GM18520 (cell line): Measurements from ENCODE around the gene MMEL1.
"Not testable (repeated sequence)": the region's sequence is repeated elsewhere in the genome, so short reads cannot be mapped to it uniquely, and the experiment has no call there.

Experiments used
- ATAC-seq: cut with Tn5 transposase; IDR thresholded peaks from one replicate; pipeline ENCODE4 v1.9.1; 2021; ENCODE audit not compliant: unreplicated experiment

MMEL1 gene

DNA sequence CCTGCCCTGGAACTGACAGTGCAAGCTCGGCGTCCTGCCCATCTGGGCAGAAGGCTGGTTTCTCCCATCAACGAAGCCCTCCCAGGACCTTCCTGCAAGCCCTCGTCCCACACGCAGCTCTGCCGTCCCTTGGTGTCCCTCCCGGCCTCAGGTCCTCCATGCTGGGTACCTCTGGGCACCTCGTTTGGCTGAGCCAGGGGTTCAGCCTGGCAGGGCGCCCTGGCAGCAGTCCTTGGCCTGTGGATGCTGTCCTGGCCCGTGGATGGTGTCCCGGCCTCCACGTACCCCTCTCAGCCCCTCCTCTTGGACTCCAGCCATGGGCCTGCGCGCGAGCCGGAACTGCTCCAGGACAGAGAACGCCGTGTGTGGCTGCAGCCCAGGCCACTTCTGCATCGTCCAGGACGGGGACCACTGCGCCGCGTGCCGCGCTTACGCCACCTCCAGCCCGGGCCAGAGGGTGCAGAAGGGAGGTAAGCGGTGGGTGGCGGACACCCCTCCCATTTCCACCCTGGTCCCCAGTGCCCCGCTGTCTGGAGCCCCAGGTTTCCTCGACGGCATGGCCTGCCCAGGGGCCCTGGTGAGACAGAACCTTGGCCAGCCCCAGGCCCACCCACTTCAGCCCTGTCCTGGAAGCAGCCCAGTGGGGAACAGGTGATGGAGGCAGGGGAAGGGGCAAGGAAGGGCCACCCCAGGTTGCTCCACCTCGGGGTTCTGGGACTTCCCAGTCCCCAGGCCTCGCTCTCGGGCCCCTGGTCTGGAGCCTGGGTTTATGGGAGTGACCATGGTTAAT lies 73.1 kb downstream of the MMEL1 start:
- ATAC-seq = no peak

DNA sequence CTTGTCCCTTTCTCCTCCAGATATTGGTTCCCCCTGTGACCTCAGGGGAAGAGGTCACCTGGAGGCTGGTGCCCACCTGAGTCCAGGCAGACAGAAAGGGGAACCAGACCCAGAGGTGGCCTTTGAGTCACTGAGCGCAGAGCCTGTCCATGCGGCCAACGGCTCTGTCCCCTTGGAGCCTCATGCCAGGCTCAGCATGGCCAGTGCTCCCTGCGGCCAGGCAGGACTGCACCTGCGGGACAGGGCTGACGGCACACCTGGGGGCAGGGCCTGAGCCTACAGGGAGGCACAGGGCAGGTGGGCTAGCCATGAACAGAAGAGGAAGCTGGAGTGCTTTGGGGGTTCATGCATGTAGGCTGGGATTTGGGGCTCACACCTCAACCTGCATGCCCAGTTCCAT lies 74.0 kb downstream of the MMEL1 start:
- no peak for ATAC-seq

DNA sequence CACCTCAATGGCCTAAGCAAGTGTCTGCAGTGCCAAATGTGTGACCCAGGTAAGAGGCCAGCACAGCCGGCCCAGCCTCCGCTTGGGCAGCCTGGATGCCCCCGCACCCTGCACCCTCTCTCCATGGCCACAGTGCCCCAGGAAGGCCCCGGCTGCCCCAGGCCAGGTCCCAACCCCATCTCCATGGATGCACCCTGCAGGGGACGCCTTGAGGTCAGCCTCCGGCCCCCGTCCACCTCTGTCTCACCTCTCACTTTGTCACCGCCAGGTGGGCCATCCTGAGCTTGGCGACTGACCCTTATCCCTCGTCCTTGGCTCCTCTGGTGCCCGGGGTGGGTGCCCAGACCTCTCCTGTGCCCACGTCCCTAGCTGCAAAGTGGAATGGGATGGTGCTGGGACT lies 74.4 kb downstream of the MMEL1 start:
- no peak for ATAC-seq

DNA sequence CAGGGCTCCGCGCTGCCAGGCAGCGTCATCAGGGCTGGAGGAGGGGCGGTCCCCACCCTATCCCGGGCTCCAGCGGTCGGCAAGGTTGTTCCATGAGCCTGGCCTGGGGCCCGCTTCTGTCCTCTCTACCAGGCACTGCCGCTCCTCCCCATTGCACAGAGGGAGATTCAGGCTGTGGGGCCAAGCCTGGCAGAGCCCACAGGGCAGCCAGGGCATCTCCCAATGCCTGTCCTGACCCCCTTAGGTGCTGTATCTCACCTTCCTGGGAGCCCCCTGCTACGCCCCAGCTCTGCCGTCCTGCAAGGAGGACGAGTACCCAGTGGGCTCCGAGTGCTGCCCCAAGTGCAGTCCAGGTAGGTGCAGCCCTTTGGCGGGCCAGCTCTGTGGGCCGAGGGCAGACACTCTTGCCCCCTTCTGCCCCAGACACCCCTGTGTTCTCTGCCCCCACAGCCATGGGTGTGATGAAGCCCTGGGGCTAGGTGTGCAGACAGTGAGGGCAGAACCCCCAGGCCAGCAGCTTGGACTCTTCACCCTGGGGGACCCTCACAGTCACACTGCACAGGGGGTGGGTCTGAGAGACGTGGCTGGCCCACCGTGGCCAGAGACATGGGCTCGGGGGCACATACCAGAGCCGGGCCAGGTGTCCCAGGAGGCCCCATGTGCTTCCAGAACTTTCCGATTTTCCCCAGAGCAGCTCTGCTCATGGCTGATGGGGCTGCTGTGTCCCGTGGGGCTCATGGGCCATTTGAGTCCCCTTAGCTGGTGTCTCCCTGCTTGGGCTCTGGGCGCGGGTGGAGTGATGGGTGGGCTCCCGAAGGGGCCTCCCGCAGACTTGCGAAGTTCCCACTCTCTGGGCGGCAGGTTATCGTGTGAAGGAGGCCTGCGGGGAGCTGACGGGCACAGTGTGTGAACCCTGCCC lies 75.1 kb downstream of the MMEL1 start:
- no peak for ATAC-seq

DNA sequence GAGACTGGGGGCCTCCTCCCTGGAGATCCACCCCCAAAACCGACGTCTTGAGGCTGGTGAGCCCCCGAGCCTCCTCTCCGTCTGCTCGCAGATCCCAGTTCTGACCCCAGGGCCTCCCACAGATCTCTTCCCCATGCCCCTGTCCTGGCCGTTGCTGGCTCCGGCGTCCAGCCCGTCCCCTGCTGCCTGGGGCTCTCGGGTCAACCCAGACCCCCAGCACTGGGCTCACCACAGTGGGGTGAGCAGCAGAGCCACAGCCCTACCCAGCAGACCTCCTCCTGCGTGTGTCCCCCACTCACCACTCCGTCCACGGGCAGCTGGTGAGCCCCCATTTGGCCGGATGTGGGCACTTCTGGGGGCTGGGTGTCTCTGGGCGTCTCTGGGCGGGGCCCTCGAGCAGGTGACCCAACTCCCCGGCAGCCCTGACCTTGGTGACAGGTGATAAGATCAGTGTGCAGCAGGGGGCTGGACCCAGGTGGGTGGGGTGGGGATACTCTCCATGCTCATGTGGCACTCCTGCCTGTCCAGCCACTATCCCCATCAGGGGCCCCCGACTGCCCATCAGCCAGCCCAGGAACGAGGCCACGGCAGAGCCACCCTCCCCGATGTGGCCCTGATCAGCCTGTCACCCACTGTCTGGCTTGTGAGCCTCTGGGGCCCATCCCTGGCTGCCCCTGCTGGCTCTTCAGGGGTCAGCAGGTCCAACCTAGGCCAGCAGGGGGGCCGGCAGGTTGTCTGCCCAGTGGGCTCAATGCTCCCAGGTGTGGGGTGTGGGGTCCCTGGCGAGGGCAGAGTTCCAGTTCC lies 75.9 kb downstream of the MMEL1 start:
- no peak for ATAC-seq

DNA sequence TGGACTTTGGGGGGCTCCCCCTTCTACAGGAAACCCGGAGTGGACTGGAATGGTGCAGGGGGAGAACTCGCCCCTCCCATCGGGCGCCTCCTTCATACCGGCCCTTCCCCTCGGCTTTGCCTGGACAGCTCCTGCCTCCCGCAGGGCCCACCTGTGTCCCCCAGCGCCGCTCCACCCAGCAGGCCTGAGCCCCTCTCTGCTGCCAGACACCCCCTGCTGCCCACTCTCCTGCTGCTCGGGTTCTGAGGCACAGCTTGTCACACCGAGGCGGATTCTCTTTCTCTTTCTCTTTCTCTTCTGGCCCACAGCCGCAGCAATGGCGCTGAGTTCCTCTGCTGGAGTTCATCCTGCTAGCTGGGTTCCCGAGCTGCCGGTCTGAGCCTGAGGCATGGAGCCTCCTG lies 76.5 kb downstream of the MMEL1 start, which contains the start of gene TNFRSF14:
Gene TNFRSF14 (plus strand): TSS at position 95 of the 401 bp plus-strand sequence. CDS start 294 bp downstream, at position 389.
- no peak for ATAC-seq

DNA sequence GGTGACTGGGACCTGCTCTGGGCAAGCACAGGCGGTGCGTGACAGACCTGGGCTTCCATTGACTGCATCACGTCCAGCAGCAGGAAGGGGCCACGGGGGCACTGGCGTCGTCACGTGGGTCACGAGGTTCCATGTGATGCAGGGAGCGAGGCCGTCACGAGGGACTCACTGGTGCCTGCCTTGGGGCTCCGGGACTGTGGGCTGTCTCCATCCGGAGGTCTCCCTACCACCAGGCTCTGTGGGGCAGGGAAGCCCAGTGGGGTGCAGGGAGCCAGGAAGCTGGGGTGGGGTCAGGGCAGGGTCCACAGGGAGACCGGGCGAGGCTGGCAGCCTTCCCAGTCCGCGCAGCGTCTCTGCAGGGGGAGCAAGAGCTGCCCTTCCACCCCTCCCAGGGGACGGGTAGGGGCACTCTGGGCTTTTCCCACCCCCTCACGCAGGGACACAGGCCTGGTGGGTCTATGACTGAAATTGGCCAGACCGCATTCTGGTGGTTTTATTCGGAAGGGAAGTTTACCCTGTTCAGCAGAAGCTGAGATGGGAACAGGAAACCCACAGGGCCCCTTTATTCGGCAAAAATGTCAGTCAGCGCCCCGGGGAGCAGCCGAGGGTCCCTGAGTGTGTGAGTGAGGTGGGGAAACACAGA lies 77.1 kb downstream of the MMEL1 start:
- no peak for ATAC-seq

DNA sequence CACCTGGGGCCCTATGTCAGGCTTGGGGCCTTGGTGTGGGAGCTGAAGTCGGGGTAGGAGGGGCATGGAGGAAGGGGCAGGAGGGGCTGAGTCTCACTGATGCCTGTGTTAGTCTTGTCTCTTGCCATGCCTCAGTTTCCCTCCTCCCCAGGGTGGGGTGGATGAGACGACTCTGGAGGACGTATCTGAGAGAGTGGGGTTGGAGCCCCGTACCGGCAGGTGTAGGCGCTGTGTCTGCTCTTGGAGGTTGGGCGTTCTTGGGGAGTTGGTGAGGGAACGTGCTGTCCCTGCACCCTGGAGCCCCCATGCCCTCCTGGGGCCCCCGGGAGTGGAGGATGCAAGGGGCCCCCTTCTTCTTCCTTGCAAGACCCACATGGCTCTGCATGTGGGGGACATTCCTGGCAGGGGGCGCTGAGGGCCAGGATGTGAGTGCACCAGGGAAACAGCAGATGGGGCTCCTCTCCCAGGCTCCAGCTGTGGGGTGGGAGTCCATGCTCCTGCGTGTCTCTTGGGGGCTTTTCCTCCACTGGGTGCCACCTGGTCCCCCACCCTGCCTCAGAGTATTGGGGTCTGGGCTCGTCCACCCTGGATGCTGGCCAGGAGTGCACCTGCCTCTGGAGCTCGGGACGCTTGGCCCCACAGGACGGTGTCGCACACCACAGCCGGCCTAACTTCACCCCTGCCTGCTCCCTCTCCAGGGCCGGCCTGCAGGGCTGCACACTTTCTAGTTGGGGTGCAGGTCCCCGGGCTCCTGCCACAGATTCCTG lies 78.0 kb downstream of the MMEL1 start:
- no peak for ATAC-seq

DNA sequence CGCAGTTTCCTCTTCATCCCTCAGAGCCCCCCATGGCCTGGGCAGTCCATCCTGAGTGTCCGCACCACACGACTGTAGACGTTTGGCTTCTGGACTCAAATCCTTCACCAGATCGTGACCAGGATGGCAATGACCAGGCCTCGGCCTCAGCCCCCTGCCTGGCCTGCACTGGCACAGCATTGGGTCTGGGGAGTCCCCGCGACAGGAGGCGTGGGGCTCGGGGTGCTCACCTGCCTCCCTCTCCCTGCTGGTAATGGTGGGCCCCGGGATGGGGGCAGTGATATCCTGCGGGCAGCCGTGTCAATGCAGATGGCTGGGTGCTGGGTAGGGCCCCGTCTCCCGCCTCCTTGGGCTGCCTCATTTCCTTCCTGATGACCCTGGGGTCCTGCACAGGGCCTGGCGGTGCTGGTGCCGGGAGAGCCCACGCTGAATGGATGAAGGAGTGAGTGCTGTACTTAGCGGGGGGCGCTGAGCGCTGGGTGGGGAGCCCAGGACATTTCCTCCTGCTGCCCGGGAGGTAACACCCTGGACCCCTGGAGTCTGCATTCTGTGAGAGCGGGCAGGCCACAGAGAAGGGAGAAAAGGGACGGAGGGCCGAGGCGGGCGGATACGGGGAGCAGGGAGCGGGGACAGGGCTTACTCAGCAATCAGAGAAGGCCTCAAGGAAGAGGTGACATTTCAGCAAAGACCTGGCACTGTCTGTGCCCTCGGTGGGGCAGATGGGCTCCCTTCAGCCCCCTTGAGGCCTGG lies 78.8 kb downstream of the MMEL1 start:
- no peak for ATAC-seq

DNA sequence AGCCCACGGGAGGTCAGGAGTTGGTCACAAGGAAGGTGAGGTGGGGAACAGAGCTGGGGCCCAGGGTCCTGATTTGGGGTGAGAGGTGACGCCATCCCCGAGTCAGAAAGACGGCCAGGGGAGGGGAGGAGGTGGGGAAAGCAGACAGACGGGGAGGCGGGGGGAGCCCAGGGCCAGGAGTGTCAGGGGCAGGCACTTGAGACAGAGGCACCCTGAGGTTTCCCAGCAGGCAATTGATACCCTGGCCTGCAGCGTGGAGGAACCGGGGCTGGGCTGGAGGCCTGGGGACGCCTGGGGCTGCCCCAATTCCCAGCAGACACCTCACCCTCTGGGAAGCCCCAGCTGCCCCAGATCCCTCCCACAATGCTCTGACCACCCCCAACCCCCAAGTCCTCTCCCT lies 79.7 kb downstream of the MMEL1 start:
- not testable (repeated sequence) for ATAC-seq

DNA sequence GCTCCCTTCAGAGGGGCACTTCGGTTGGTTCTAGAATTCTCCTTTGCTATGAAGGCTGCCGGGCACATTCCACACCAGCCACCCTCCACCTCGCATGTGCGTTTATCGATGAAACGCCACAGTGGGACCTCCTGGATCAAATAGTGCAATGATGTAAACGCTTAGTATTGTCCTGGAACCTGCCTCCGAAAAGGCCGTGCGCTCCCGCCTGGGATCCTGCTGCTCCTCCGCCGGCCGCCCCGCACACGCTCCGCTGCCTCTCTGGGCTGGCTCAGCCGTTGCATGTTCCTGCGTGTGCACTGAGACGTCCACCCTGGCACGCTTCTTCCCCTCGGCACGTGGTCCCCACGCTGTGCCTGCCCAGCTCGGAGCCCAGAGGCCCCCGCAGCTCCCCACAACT lies 80.6 kb downstream of the MMEL1 start:
- ATAC-seq = no peak

DNA sequence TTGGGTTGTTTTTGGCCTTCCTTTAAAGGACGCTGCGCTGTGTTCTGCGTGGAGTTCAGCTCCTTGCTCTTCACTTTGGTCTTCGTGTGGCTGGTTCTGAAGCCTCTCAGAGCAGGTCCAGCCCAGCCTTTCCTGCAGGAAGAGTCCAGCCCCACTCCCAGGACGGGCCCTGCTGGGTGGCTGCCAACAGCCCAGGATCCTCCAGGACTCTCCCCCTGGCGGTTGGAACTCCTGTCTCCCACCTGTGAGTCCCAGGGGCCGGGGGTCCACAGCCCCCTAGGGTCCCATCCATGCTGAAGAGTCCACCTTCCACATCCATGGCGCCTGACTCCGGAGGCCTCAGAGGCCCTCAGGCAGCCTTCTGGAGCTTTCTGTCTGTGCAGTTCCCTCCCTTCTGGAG lies 81.3 kb downstream of the MMEL1 start:
- ATAC-seq = not testable (repeated sequence)

DNA sequence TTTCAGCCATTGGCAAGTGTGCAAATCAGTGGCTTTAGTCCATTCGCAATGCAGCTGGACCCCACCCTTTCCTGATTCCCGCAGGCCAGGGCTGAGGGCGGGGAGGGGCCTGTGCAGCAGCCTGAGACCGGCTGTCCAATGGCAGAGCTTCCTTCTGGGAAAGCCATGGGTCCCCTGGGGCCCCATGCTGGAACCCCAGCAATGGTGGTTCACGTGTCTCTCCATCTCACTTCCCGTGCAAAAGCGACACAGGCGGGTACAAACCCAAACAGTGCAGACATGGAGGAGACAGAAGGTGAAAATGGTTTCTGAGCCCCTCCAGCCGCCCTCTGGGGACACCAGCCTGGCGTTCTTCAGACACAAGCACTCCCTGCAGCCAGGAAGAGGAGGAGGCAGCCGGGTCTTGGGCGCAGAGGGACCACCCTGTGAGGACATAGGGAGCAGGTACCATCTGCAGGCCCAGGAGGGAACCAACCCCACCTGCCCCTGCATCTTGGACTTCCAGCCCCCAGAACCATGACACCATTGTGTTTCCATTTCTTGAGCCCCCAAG lies 82.4 kb downstream of the MMEL1 start:
- ATAC-seq = not testable (repeated sequence)

DNA sequence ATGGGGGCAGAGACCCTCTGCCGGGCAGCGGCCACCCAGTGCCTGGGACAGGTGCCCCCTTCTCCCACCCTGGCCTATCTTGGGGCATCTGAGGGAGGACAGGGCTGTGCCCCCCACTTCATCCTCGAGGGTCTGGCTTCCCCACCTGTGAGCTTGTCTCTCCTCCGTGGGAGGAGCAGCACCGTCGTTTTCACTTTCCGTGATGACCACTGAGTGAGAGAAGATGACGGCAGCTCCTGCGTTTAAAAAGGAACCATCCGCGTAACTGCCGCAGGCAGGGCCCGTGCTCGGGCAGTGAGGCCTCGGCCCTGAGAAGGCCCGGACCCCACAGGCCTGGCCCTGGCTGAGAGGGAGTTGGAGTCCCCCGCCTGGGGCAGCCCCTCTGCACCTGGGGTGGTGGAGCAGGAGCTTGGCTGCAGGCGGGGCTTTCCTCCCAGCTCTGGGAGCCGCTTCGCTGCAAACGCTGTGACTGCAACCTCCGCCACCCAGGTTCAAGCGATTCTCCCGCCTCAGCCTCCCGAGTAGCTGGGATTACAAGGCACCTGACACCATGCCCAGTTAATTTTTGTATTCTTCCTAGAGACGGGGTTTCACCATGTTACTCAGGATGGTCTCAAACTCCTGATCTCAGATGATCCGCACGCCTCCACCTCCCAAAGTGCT lies 83.3 kb downstream of the MMEL1 start:
- not testable (repeated sequence) for ATAC-seq

DNA sequence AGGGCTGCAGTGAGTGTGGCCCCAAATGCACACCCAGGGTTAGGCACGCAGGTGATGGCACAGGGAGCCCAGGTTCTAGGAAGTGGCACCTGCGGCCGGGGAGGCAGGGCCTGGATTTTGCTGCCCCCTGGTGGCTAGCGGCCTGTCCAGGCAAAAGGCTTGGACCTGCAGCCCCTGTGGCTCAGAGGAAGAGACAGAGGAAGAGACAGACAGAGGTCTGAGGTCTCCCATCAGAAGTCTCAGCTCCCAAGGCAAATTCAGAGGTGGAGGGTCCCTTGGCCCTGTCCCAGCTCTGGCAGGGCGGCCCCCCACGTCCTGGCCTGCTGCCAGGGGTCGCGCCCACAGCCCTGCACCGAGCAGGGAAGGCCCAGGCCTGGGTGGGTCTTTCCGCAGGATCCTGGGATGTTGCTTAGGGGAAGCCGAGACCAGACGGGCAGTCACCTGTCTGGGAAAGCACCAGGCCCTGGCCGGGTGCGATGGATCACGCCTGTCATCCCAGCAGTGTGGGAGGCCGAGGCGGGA lies 84.7 kb downstream of the MMEL1 start:
- peak; percentile 14 for ATAC-seq

DNA sequence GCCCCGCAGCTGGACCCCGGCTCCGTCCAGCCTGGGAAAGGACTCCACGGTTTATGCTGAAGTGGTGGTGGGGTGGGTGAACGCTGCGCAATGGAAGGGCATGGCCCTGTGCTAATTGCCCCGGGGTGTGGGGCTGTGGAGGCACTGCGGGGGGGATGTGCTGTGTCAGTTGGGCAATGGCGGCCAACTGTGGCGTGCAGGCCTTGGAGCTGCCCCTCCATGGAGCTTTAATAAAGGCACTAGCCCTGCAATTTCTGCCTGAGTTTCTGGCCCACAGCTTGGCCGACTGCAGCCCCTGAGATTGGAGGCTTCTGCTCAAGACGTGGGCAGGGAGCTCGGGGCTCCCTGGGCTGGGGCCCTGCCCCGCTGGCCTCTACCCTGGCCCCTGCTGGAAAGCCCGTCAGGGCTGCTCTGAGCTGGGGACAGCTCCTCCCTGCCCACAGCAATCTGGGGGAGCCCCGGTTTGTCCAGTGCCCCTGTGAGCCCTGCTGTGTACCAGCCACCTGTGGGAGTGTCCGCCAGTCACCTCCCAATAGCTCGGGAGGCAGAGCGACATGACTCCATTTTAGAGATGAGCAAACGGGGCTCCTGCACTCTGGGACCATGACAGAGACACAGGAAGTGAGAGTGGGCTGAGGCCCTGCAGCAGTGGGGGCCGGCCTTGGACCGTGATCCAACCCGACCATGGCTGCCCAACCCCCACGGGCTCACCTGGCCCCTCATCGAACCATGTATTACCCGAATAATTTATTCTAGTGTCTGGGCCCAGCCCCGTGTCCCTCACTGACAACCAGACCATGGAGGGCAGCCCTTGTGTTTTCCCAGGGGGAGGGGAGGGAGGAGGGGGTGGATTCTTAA lies 85.4 kb downstream of the MMEL1 start:
- ATAC-seq = no peak

DNA sequence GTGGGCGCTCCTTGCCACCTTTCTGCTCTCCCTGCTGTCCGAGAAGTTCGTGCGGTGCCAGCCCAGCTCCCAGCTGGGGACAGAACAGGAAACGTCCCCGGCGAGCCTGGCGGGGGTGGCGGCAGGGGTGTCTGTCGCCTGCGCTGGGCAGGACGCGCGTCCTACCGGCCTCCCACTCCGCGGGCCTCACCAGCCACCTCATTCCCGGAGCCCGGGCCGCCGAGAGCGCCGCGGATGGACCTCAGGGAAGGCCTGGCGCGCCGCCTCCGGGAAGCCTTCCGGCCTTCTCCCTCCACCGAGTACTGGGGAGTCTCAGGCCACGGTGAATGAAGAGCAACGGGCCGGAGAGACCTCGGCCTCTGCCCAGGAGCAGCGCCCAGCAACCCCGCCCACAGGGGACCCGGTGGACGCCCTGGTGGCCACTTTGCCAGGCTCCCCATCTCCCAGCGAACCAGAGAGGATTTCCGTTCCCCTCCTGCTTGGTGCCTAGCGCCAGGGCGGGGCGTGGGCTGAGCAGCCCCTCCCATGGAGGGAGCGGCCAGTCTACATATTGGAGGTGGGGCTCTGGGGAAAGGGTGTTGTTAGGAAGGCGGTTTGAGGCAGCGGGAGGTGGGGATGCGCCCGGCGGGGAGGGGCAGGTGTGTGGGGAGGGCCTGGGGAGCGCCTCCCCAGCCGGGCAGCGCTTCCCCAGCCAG lies 86.2 kb downstream of the MMEL1 start:
- peak; percentile 19 for ATAC-seq
